ENCODE measurements around the gene ADAMTS8. TPM values are rescaled to one million over a fixed set of nuclear protein-coding genes. Genes with fewer than 3 reads are reported as not detected.

ADAMTS8 gene
- total RNA-seq, 1 donor from 2014 or later, result 39.1 TPM

GRCh38 chr11:130379276-130379675, 49.1 kb downstream of the ADAMTS8 start:
- H3K36me3 ChIP-seq, result no peaks in the 10 kb centered on the region
- H3K4me1 ChIP-seq, result no peaks in the 10 kb centered on the region
- no peak for ATAC-seq
- H3K27ac ChIP-seq, result no peak overlapping the region
- no peak for TF ChIP-seq CTCF (IDR thresholded peaks at IDR 0.05)
- intact Hi-C loops (cut with DNase I), result no loop called here
- no peak overlapping the region for H3K4me3 ChIP-seq
- no peaks in the 10 kb centered on the region for H3K9me3 ChIP-seq
- DNase-seq, result no peak
- H3K27me3 ChIP-seq, result no peaks in the 10 kb centered on the region

- DNase-seq (no peak), ATAC-seq (no peak)
- TF ChIP-seq CTCF (IDR thresholded peaks at IDR 0.05), result no peak
- intact Hi-C loops (cut with DNase I), result no loop called here
- H3K4me1 ChIP-seq, result no peaks in the 10 kb centered on the region
- H3K4me3 ChIP-seq, result no peak overlapping the region
- H3K36me3 ChIP-seq, result no peaks in the 10 kb centered on the region
- H3K27ac ChIP-seq, result no peak overlapping the region
- no peaks in the 10 kb centered on the region for H3K9me3 ChIP-seq
- no peaks in the 10 kb centered on the region for H3K27me3 ChIP-seq
These were observed 57.4 kb downstream of the ADAMTS8 start for GRCh38 chr11:130370845-130371590.

GRCh38 chr11:130369713-130370112, 58.7 kb downstream of the ADAMTS8 start:
- H3K4me1 ChIP-seq, result no peaks in the 10 kb centered on the region
- DNase-seq, result no peak
- TF ChIP-seq CTCF (IDR thresholded peaks at IDR 0.05), result no peak
- no peaks in the 10 kb centered on the region for H3K9me3 ChIP-seq
- no peaks in the 10 kb centered on the region for H3K36me3 ChIP-seq
- H3K4me3 ChIP-seq, result no peak overlapping the region
- H3K27ac ChIP-seq, result no peak overlapping the region
- ATAC-seq, result no peak
- intact Hi-C loops (cut with DNase I), result no loop called here
- H3K27me3 ChIP-seq, result no peaks in the 10 kb centered on the region

GRCh38 chr11:130369141-130369691, 59.2 kb downstream of the ADAMTS8 start:
- ATAC-seq (no peak), DNase-seq (no peak)
- Histone ChIP-seq H3K4me1 (no peaks in the 10 kb centered on the region), H3K9me3 (no peaks in the 10 kb centered on the region), H3K27ac (no peak overlapping the region), H3K4me3 (no peak overlapping the region), H3K36me3 (no peaks in the 10 kb centered on the region), H3K27me3 (no peaks in the 10 kb centered on the region)
- intact Hi-C loops (cut with DNase I), result no loop called here
- TF ChIP-seq CTCF (IDR thresholded peaks at IDR 0.05), result no peak

GRCh38 chr11:130359419-130359818, 69.0 kb downstream of the ADAMTS8 start:
- no peak for TF ChIP-seq CTCF (IDR thresholded peaks at IDR 0.05)
- no peak overlapping the region for H3K4me3 ChIP-seq
- intact Hi-C loops (cut with DNase I), result no loop called here
- peaks cover 10% of the 10 kb centered on the region for H3K9me3 ChIP-seq
- no peaks in the 10 kb centered on the region for H3K36me3 ChIP-seq
- no peak for DNase-seq
- ATAC-seq, result no peak
- H3K27me3 ChIP-seq, result no peaks in the 10 kb centered on the region
- H3K4me1 ChIP-seq, result no peaks in the 10 kb centered on the region
- H3K27ac ChIP-seq, result no peak overlapping the region
